PFSK-1 (cell line): Measurements from ENCODE around the gene PSMD4.

ENCODE experiments used
- FOXP2 ChIP-seq: optimal IDR thresholded peaks from 2 replicates; pipeline ENCODE3; 2011; ENCODE audit warnings: borderline replicate concordance, control low read depth, inconsistent platforms; ENCODE audit not compliant: insufficient read depth; ENCODE audit errors: extremely low read length, extremely low read depth
- POLR2AphosphoS5 ChIP-seq: IDR thresholded peaks from 2 replicates; pipeline ENCODE4 v1.6.1; 2012; ENCODE audit warnings: low read depth, mild to moderate bottlenecking, control low read depth, low read length, moderate library complexity
- REST ChIP-seq, 2 experiments: IDR thresholded peaks; 2 replicates each; pipeline versions ENCODE4 v1.6.1 to v1.8.0; 2011 to 2012; ENCODE audit warnings: low read depth in 2 of 2, low read length in 2 of 2, control low read depth in 1 of 2, inconsistent platforms in 1 of 2, mild to moderate bottlenecking in 1 of 2, moderate library complexity in 1 of 2; ENCODE audit not compliant: insufficient read depth in 1 of 2
- SIN3A ChIP-seq: IDR thresholded peaks from 2 replicates; pipeline ENCODE4 v1.6.1; 2012; ENCODE audit warnings: mild to moderate bottlenecking, low read length, moderate library complexity, borderline replicate concordance; ENCODE audit not compliant: insufficient read depth
- TAF1 ChIP-seq: IDR thresholded peaks from 2 replicates; pipeline ENCODE4 v1.6.1; 2012; ENCODE audit warnings: low read length, control low read depth, borderline replicate concordance; ENCODE audit not compliant: insufficient read depth

Gene PSMD4

DNA sequence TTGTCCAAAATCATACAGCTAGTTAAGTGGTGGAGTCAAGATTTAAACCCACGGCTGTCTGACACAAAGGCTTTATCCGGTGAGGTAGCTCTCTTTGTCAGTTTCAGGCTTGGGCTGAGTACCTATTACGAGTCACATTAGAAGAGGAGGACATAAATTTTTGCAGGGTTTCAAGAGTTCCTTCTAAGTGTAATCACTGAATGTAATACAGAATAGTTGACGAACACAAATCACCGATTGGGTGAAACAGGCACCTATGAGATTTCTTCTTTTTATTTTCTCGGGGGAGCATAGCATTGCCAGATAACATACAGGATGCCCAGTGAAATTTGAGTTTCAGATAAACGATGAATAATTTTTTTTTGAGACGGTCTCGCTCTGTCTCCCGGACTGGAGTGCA, 847 bp downstream of the PSMD4 start:
- TF ChIP-seq FOXP2 (no peak), POLR2AphosphoS5 (no peak; the same call in 1 of the 2 replicates), REST (IDR thresholded peaks at IDR 0.05; ENCODE audit: insufficient read depth in 1 of 2, low read depth in 2 of 2, low read length in 2 of 2) (no peak), TAF1 (no peak)

DNA sequence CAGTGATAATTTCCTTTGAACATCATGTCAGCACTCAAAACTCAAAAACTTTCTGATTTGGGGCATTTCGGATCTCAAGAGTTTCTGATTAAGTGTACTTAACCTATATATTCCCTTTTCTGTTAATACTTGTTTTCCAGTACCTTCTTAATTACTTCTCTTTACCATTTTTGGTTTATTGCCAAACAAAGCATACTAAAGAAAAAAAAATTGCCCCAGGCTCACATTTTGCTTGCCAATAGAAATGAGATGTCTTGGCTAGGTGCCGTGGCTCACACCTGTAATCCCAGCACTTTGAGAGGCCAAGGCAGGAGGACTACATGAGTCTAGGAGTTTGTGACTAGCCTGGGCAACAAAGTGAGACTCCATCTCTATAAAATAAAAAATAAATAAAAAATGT, 4.8 kb downstream of the PSMD4 start:
- no peak for TF ChIP-seq SIN3A

DNA sequence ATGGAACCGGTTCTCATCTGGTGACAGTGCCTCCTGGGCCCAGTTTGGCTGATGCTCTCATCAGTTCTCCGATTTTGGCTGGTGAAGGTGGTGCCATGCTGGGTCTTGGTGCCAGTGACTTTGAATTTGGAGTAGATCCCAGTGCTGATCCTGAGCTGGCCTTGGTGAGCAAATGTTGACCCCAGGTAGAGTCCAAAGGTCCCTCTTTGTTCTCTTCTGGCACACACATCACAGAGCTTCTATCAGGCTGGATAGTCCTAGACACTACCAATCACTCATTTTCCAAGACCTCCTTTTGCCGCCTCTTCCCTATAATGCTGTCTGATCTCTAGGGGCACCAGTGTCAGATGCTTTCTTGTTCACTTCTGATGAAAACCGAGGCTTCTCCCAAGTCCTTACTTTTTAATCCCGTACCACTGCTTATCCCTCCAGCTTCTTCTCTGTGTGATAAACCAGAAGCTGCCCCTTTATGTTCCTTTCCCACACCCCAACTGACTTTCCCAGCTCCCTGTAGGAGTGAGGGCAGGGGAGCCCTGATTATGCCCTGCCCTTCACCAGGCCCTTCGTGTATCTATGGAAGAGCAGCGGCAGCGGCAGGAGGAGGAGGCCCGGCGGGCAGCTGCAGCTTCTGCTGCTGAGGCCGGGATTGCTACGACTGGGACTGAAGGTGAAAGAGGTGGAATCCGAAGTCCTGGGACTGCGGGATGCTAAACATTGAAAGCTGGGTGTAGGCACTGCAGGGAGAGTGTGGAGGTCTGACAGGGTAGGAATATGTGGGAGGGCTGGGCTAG, 11.1 kb downstream of the PSMD4 start:
- 0 out of 2 replicates have a peak, but pooled peaks have one; percentile 20 for TF ChIP-seq POLR2AphosphoS5
- no peak for TF ChIP-seq TAF1

- TF ChIP-seq TAF1 (no peak), POLR2AphosphoS5 (no peak), SIN3A (no peak), REST (IDR thresholded peaks at IDR 0.05; ENCODE audit: insufficient read depth in 1 of 2, low read depth in 2 of 2, low read length in 2 of 2) (no peak), FOXP2 (no peak)
Observed at GRCh38 chr1:151266315-151266714, 11.8 kb downstream of the PSMD4 start.

DNA sequence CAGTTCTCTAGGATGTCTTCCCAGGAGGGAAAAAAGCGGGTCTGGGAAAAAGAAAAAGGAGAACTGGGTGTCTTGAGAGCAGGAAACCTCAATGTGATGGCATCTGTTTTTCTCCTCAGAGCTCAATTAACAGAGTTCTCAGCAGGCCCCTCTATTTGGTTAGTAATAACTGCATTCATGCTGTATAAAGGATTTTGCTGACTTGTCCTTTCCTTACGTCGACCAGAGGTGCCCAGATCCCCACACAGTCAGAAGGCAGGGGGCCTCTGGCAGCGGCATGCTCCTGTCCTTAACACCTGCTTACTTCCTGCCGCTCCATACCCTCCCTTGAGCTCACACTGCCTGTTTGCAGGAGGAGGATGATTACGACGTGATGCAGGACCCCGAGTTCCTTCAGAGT, 12.3 kb downstream of the PSMD4 start:
- TF ChIP-seq REST (IDR thresholded peaks at IDR 0.05; ENCODE audit: insufficient read depth in 1 of 2, low read depth in 2 of 2, low read length in 2 of 2) = no peak
- no peak for TF ChIP-seq FOXP2
- no peak for TF ChIP-seq TAF1
- no peak for TF ChIP-seq SIN3A
- no peak for TF ChIP-seq POLR2AphosphoS5

DNA sequence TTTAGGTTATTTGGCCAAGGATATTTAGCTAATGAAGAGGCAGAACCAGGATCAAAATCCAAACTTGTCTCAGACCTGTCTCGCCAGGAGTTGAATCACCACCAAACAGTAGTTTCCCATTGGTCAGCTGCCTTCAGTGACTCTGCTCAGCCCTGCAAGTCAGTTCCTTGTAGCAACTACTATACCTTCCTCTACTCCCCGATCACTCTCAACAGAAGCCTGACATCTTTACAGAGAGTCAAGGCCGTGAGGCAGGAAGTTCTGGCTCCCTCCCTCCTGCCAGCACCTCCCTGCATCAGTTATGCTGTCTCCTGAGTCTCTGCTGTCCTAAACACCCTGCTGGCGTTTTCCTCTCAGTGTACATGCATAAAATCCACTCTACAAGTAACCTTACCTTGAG, 13.2 kb downstream of the PSMD4 start:
- TF ChIP-seq SIN3A = no peak
- TF ChIP-seq FOXP2 = no peak
- TF ChIP-seq POLR2AphosphoS5 = no peak
- TF ChIP-seq REST (IDR thresholded peaks at IDR 0.05; ENCODE audit: insufficient read depth in 1 of 2, low read depth in 2 of 2, low read length in 2 of 2) = no peak
- no peak for TF ChIP-seq TAF1
